Measurements from ENCODE around the gene JAG2.

The JAG2 gene

GRCh38 chr14:105168496-105168978 lies at the start of gene JAG2:
Gene JAG2, minus strand, starts transcription at chr14:105168776. Its CDS starts 356 bp downstream, at chr14:105168420.
- peak within 1 kb of the TSS; percentile 20 for H3K4me3 ChIP-seq (ENCODE audit: low read depth, low read length)

- no peak overlapping the region for H3K4me3 ChIP-seq (ENCODE audit: low read depth, low read length)
Observed at GRCh38 chr14:105217774-105218173, 49.2 kb upstream of the JAG2 start.

GRCh38 chr14:105216490-105217247 lies 48.1 kb upstream of the JAG2 start:
- no peak overlapping the region for H3K4me3 ChIP-seq (ENCODE audit: low read depth, low read length)

GRCh38 chr14:105215602-105216001 lies 47.0 kb upstream of the JAG2 start:
- H3K4me3 ChIP-seq (ENCODE audit: low read depth, low read length), result no peak overlapping the region

- no peak overlapping the region for H3K4me3 ChIP-seq (ENCODE audit: low read depth, low read length)
Observed at GRCh38 chr14:105214324-105214915, 45.8 kb upstream of the JAG2 start.

GRCh38 chr14:105213361-105213760 lies 44.8 kb upstream of the JAG2 start:
- no peak overlapping the region for H3K4me3 ChIP-seq (ENCODE audit: low read depth, low read length)

GRCh38 chr14:105212541-105213300 lies 44.1 kb upstream of the JAG2 start:
- no peak overlapping the region for H3K4me3 ChIP-seq (ENCODE audit: low read depth, low read length)

GRCh38 chr14:105211758-105212089 lies 43.1 kb upstream of the JAG2 start:
- H3K4me3 ChIP-seq (ENCODE audit: low read depth, low read length), result no peak overlapping the region

- no peak overlapping the region for H3K4me3 ChIP-seq (ENCODE audit: low read depth, low read length)
Observed at GRCh38 chr14:105211086-105211757, 42.6 kb upstream of the JAG2 start.

- H3K4me3 ChIP-seq (ENCODE audit: low read depth, low read length), result no peak overlapping the region
Observed at GRCh38 chr14:105210266-105211025, 41.9 kb upstream of the JAG2 start.

- H3K4me3 ChIP-seq (ENCODE audit: low read depth, low read length), result no peak overlapping the region
Observed at GRCh38 chr14:105209646-105210045, 41.1 kb upstream of the JAG2 start.

- no peak overlapping the region for H3K4me3 ChIP-seq (ENCODE audit: low read depth, low read length)
Observed at GRCh38 chr14:105209091-105209490, 40.5 kb upstream of the JAG2 start.

- H3K4me3 ChIP-seq (ENCODE audit: low read depth, low read length), result no peak overlapping the region
Observed at GRCh38 chr14:105208738-105209075, 40.1 kb upstream of the JAG2 start.

GRCh38 chr14:105207996-105208737 lies 39.6 kb upstream of the JAG2 start:
- no peak overlapping the region for H3K4me3 ChIP-seq (ENCODE audit: low read depth, low read length)

- H3K4me3 ChIP-seq (ENCODE audit: low read depth, low read length), result no peak overlapping the region
Observed at GRCh38 chr14:105207460-105207901, 38.9 kb upstream of the JAG2 start.

GRCh38 chr14:105206873-105207272 lies 38.3 kb upstream of the JAG2 start:
- no peak overlapping the region for H3K4me3 ChIP-seq (ENCODE audit: low read depth, low read length)

- H3K4me3 ChIP-seq (ENCODE audit: low read depth, low read length), result no peak overlapping the region
Observed at GRCh38 chr14:105205673-105206208, 37.2 kb upstream of the JAG2 start.

GRCh38 chr14:105204931-105205672 lies 36.5 kb upstream of the JAG2 start:
- H3K4me3 ChIP-seq (ENCODE audit: low read depth, low read length), result no peak overlapping the region

Measured in iPS-11a (cell line).